ENCODE data around the gene TMEM106C. TPM values are rescaled to one million over a fixed set of nuclear protein-coding genes. Genes with fewer than 3 reads are reported as not detected.
A peak's percentile ranks its signal among the peaks of the same experiment; 100 is the strongest.

The TMEM106C gene
- total RNA-seq, 3 donors from 2014 or later, result 93.9 to 208 (median 183) TPM

DNA sequence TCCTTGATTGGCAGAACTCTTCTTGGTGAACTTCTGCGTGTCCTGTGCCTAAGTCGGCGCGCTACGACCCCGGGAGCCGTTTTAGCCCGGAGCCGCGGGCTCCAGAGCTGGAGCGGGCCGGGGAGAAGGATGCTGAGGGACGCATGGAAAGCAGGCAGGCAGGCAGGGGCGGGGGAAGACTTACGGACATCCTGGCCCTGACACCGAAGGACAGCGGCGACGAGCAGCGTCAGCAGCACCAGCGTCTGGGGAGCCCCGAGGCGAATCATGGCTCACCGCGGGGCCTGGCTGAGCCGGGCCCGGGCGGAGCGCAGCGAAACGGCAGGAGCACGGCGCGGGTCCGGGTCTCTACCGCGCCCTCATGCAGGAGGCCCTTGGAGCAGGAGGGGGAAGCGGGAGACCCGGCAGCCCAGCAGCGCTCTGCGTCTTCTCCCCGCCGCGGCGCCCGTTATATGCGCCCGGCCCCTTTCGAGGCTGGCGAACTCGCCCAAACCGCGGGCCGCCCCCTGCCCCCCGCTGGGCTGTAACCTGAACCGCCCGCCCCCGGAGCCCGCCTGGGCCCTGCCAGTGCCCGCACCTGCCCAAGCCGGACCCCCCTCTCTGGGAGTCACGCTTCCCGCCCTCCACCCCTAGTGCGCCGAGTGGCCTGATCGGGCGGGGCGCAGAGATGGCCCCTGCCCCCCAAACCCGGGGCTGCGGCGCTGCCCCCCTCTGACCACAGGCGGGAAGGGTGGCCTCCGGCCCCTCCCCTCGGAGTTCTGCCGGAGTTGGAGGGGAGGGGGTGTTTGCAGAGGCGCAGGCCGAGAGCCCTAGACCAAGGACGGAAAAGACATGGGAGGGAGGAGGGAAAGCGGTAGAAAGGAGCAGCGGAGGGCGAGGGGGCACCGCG lies 40.9 kb downstream of the TMEM106C start, which contains the start of gene COL2A1:
COL2A1 (minus strand) TSS at position 424 of the 889 bp plus-strand sequence; CDS start at position 269, 155 bp downstream.
- DNase-seq, result no peak
- H3K4me3 ChIP-seq, result no peak within 1 kb of the TSS
- intact Hi-C loops (cut with DNase I, micrococcal nuclease), result no loop called here
- peak; percentile 18 for ATAC-seq
- H3K36me3 ChIP-seq (ENCODE audit: low read depth), result no peaks in the 10 kb centered on the region
- peaks cover 38% of the 10 kb centered on the region for H3K4me1 ChIP-seq (ENCODE audit: low read depth)
- no peaks in the 10 kb centered on the region for H3K9me3 ChIP-seq
- no peak for TF ChIP-seq CTCF (IDR thresholded peaks at IDR 0.05)

DNA sequence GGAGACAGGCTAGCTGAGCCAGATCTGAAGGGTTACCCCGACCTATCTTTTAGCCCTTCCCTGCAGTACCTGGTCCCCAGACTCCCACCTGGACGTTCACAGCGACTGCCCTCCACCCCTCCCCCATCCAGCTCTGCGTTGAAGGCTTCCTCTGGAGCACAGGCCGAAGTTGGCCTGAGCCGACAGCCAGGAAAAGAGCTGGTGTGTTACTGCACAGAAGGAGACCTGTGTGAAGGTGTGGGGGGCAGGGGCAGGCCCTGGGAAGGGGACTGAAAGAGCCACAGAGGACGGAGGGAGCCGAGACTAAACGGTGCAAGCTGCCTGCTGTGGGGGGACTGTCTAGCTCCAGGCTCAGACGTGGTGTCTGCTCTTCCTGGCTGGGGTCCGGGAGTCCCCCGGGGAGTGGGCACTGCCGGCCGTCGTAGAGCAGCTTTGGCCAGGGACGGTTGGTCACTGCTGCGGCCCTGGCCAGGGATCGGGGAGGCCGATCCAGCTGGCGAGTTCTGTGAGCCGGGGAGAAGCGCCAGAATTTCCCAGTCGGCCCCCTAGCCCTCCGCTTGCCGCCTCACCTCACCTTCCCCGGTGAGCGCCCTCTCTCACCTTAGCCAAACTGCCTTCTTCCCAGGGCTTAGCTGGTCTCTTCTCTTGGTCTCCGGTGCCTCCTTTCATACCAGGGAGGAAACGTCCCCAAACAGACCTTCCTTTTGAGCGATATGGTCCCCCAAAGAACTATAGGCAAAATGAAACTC lies 41.8 kb downstream of the TMEM106C start:
- DNase-seq, result no peak
- Histone ChIP-seq H3K36me3 (ENCODE audit: low read depth) (no peaks in the 10 kb centered on the region), H3K4me1 (ENCODE audit: low read depth) (peaks cover 38% of the 10 kb centered on the region), H3K4me3 (no peak overlapping the region), H3K9me3 (no peaks in the 10 kb centered on the region)
- intact Hi-C loops (cut with DNase I, micrococcal nuclease), result no loop called here
- ATAC-seq, result no peak
- TF ChIP-seq CTCF (IDR thresholded peaks at IDR 0.05), result no peak

DNA sequence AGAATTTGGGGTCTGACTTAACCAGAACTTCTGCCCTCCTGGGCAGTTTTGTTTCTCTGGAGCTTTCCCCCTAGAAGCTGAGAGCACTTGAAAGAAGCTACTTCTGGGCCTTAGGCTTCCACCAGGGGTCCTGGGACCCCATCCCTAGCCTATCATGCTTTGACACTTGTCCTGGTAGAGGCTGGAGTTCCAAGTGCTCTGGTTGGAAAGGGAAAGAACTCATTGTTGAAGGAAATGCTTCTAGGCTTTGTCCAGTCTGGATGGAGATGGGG lies 42.3 kb downstream of the TMEM106C start:
- DNase-seq (no peak), ATAC-seq (no peak)
- Histone ChIP-seq H3K36me3 (ENCODE audit: low read depth) (no peaks in the 10 kb centered on the region), H3K9me3 (no peaks in the 10 kb centered on the region), H3K4me3 (no peak overlapping the region), H3K4me1 (ENCODE audit: low read depth) (peaks cover 38% of the 10 kb centered on the region)
- no peak for TF ChIP-seq CTCF (IDR thresholded peaks at IDR 0.05)
- intact Hi-C loops (cut with DNase I, micrococcal nuclease), result no loop called here

- TF ChIP-seq CTCF (IDR thresholded peaks at IDR 0.05), result no peak
- intact Hi-C loops (cut with DNase I, micrococcal nuclease), result no loop called here
- no peak for DNase-seq
Observed at GRCh38 chr12:48007206-48007605, 43.8 kb downstream of the TMEM106C start.

DNA sequence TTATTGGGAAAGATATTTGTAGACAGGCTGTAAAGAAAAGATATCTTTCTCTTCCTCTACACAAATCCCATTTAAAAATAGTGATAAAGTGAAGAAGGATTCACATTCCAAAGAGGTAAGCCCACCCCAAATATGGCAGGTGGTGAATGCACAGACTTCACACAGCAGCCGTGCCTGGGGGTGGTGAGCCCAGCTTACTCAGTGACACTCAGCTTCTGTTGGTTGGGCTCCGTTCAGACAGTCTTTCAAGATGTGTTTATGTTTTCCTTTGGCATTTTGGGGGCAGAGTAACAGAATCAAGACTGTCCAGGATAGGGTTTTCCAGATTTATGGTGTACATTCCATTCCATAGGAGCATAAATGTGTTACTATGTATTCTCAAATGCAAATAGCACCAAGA lies 45.0 kb downstream of the TMEM106C start:
- Histone ChIP-seq H3K4me1 (ENCODE audit: low read depth) (peaks cover 14% of the 10 kb centered on the region), H3K36me3 (ENCODE audit: low read depth) (no peaks in the 10 kb centered on the region), H3K9me3 (no peaks in the 10 kb centered on the region), H3K4me3 (no peak overlapping the region)
- ATAC-seq, result no peak
- DNase-seq, result no peak
- intact Hi-C loops (cut with DNase I, micrococcal nuclease), result no loop called here
- TF ChIP-seq CTCF (IDR thresholded peaks at IDR 0.05), result no peak

More at GRCh38 chr12:48007206-48007605, 43.8 kb downstream of the TMEM106C start:
- Histone ChIP-seq H3K4me1 (ENCODE audit: low read depth) (peaks cover 23% of the 10 kb centered on the region), H3K4me3 (no peak overlapping the region), H3K36me3 (ENCODE audit: low read depth) (no peaks in the 10 kb centered on the region), H3K9me3 (no peaks in the 10 kb centered on the region)
- no peak for ATAC-seq
